IPS DF 6.9 (cell line): ENCODE measurements around the gene CHST3.
"Not testable (repeated sequence)": the region's sequence is repeated elsewhere in the genome, so short reads cannot be mapped to it uniquely, and the experiment has no call there.

Source experiments
- DNase-seq: peaks from one replicate; pipeline ENCODE4 v3.0.0-alpha.2; 2013; ENCODE audit warnings: low read depth, low spot score
- H3K27ac ChIP-seq: one replicate; pipeline ENCODE4 v1.5.1; 2013; ENCODE audit warnings: low read length, control low read depth
- H3K27me3 ChIP-seq: 2 replicates; pipeline ENCODE4 v1.6.1; 2013; ENCODE audit warnings: mild to moderate bottlenecking, low read length; ENCODE audit not compliant: control insufficient read depth, insufficient read depth
- H3K36me3 ChIP-seq: 2 replicates; pipeline ENCODE4 v1.6.1; 2013; ENCODE audit warnings: low read length; ENCODE audit not compliant: control insufficient read depth, insufficient read depth
- H3K4me1 ChIP-seq: 2 replicates; pipeline ENCODE4 v1.6.1; 2013; ENCODE audit warnings: low read length; ENCODE audit not compliant: control insufficient read depth, insufficient read depth
- H3K4me3 ChIP-seq: 2 replicates; pipeline ENCODE4 v1.5.1; 2013; ENCODE audit warnings: mild to moderate bottlenecking, low read length
- H3K9me3 ChIP-seq: 2 replicates; pipeline ENCODE4 v1.6.1; 2013; ENCODE audit warnings: low read length, inconsistent platforms; ENCODE audit not compliant: control insufficient read depth, insufficient read depth
- WGBS: extraction: QIAGEN DNeasy Blood & Tissue Kit; methylation state at CpG from one replicate; pipeline ENCODE4 v1.1.7; 2013; ENCODE audit warnings: mixed read lengths, missing lambda C conversion rate; ENCODE audit not compliant: insufficient read length, insufficient coverage; 5-methylcytosine and 5-hydroxymethylcytosine counted together

CHST3 gene

GRCh38 chr10:71966046-71967004, 2.1 kb downstream of the CHST3 start:
- no CpG with 5 or more reads among the region's 6 CpGs for WGBS
- Histone ChIP-seq H3K36me3 (no peaks in the 10 kb centered on the region), H3K4me1 (no peaks in the 10 kb centered on the region), H3K27ac (no peak overlapping the region), H3K4me3 (no peak overlapping the region), H3K27me3 (peaks cover 7% of the 10 kb centered on the region; the same call in 1 of the 2 replicates), H3K9me3 (no peaks in the 10 kb centered on the region)
- no peak for DNase-seq

DNA sequence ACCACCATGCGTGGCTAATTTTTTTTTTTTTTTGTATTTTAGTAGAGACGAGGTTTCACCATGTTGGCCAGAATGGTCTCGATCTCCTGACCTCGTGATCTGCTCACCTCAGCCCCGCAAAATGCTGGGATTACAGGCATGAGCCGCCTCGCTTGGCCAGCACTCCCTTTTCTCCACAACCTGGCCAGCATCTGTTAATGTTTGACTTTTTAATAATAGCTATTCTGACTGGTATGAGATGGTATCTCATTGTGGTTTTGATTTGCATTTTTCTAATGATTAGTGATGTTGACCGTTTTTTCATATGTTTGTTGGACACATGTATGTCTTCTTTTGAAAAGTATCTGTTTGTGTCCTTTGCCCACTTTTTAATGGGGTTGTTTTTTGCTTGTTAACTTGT, 3.8 kb downstream of the CHST3 start:
- not testable (repeated sequence) for H3K4me1 ChIP-seq, DNase-seq, H3K27ac ChIP-seq

DNA sequence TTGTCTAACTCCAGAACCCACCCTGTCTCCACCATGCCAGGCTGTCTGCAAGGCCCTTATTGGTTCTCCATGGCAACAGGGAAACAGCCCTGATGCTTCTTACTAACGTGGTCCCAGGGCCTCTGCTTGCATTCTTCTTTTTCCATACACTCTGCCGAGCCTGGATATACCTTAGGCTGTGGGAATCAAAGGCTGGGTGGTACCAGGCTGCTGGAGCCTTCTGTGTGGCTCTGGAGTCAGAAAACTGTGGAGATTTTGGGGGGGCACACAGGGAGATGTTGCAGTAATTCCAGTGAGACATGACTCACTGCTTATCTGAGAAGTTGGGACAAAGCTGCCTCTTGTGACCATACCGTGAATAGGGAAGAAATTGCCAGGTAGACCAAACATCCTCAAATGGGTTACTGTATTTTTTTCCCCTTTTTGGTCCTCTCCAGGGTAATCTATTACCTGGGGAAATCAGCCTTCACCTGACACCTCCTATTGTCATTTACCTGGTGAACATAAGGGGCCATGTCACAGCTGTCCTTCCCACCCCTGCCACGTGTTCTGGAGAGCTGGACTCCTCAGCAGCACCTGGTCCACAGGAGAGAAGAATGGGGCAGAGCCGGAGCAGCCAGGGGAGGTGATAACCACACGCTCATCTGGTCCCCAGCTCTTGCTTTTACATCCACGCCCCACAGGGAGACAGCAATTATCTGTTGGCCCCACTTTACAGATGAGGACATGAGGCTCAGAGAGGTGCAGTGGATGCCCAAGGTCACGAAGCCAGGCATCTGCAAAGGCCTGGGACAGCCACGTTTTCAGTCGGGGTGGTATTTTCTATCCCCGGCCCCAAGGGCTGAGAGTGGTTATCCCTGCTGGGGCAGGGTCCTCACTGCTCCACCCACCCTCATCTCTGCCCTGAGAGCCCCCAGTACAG, 4.6 kb downstream of the CHST3 start:
- Histone ChIP-seq H3K4me1 (no peaks in the 10 kb centered on the region), H3K27ac (no peak overlapping the region)
- no CpG with 5 or more reads among the region's 11 CpGs for WGBS

More for the DNA sequence above, 3.8 kb downstream of the CHST3 start:
- H3K9me3 ChIP-seq, H3K4me3 ChIP-seq, H3K36me3 ChIP-seq, H3K27me3 ChIP-seq: not testable (repeated sequence)
- no CpG with 5 or more reads among the region's 8 CpGs for WGBS

GRCh38 chr10:71969929-71970328, 5.7 kb downstream of the CHST3 start:
- H3K27ac ChIP-seq = no peak overlapping the region
- DNase-seq = no peak
- no CpG with 5 or more reads among the region's 10 CpGs for WGBS
- H3K4me1 ChIP-seq = no peaks in the 10 kb centered on the region
- no peak overlapping the region for H3K4me3 ChIP-seq
- peaks cover 6% of the 10 kb centered on the region; the same call in 1 of the 2 replicates for H3K27me3 ChIP-seq
- H3K9me3 ChIP-seq = no peaks in the 10 kb centered on the region
- H3K36me3 ChIP-seq = no peaks in the 10 kb centered on the region

More for the DNA sequence above, 4.6 kb downstream of the CHST3 start:
- Histone ChIP-seq H3K9me3 (no peaks in the 10 kb centered on the region), H3K36me3 (no peaks in the 10 kb centered on the region), H3K4me3 (no peak overlapping the region), H3K27me3 (peaks cover 7% of the 10 kb centered on the region; the same call in 1 of the 2 replicates)
- no peak for DNase-seq

GRCh38 chr10:71970331-71970730, 6.1 kb downstream of the CHST3 start:
- Histone ChIP-seq H3K4me3 (no peak overlapping the region), H3K9me3 (no peaks in the 10 kb centered on the region), H3K27ac (no peak overlapping the region), H3K36me3 (no peaks in the 10 kb centered on the region), H3K27me3 (peaks cover 2% of the 10 kb centered on the region; the same call in 1 of the 2 replicates), H3K4me1 (no peaks in the 10 kb centered on the region)
- DNase-seq = no peak
- WGBS = no CpG with 5 or more reads among the region's 10 CpGs

GRCh38 chr10:71970869-71971268, 6.7 kb downstream of the CHST3 start:
- Histone ChIP-seq H3K36me3 (no peaks in the 10 kb centered on the region), H3K9me3 (no peaks in the 10 kb centered on the region), H3K27ac (no peak overlapping the region), H3K4me1 (no peaks in the 10 kb centered on the region), H3K27me3 (no peaks in the 10 kb centered on the region; the same call in 1 of the 2 replicates), H3K4me3 (no peak overlapping the region)
- no CpG with 5 or more reads among the region's 4 CpGs for WGBS
- no peak for DNase-seq

DNA sequence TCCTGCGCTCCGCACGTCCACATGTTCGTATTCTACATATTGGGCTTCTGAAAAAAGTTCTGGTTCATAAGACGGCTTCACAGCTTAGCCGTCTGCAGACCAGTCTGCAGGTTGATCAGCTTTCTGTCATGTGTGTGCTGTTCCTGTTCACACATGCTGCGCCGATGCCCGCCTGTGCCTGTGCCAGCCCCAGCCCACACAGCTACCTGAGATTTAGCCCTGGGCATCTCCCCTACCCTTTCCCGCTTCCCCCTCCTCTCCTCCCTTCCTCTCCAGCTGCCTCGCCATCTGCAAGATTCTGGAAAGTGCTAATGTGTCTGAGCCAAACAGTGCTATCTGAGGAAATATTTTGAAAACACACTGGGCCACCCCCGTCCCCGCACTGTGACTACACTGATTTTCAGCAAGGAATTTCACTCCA, 7.1 kb downstream of the CHST3 start:
- Histone ChIP-seq H3K4me1 (no peaks in the 10 kb centered on the region), H3K36me3 (no peaks in the 10 kb centered on the region)
- whole genome bisulfite sequencing = no CpG with 5 or more reads among the region's 13 CpGs

DNA sequence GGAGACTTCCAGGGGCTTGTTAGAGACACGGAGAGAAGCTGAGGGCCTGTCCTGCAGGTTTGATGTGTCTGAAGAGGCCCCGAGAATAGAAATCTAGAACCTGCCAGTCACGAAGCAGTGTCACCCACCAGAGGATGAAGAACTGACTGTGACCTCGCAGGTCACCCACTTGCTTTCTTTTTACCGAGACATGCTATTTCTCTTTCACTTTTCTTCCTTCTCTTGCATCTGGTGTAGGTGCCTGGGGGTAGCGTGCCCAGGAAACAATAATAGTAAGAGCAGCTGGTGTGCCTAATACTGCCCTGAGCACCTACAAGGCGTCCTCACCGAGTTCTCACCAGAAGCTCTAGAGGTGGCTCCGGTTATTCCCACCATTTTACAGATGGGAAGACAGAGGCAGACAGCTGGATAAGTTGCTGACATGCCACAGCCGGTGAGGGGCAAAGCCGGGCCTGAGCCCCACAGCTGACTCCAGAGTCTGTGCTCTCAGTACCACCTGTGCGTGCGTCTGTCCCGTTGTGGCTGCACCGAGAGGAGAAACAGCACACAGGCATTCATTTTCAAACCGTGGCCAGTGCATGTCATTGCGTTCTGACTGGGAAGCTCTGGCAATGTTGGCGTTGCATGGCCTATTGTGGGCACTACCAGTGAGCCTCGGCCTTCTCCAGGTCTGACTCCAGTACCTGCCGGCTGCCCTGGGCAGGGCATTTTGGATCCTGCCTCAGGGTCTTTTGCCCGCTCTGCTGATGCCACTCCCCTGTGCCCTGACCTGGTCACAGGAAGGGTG, 7.8 kb downstream of the CHST3 start:
- Histone ChIP-seq H3K9me3 (no peaks in the 10 kb centered on the region), H3K27me3 (no peaks in the 10 kb centered on the region), H3K36me3 (no peaks in the 10 kb centered on the region), H3K27ac (no peak overlapping the region), H3K4me1 (no peaks in the 10 kb centered on the region), H3K4me3 (no peak overlapping the region)
- no CpG with 5 or more reads among the region's 21 CpGs for WGBS
- DNase-seq = no peak

More for the DNA sequence above, 7.1 kb downstream of the CHST3 start:
- Histone ChIP-seq H3K4me3 (no peak overlapping the region), H3K27ac (no peak overlapping the region), H3K27me3 (no peaks in the 10 kb centered on the region; the same call in 1 of the 2 replicates), H3K9me3 (no peaks in the 10 kb centered on the region)
- DNase-seq = no peak

GRCh38 chr10:71972746-71973695, 8.8 kb downstream of the CHST3 start:
- Histone ChIP-seq H3K27ac (no peak overlapping the region), H3K27me3 (no peaks in the 10 kb centered on the region), H3K9me3 (no peaks in the 10 kb centered on the region), H3K4me1 (no peaks in the 10 kb centered on the region), H3K36me3 (no peaks in the 10 kb centered on the region), H3K4me3 (no peak overlapping the region)
- no peak for DNase-seq
- WGBS = no CpG with 5 or more reads among the region's 14 CpGs
